Adipose tissue (tissue), 3 donors: ENCODE results near the gene PTPRO. TPM values are rescaled to one million over a fixed set of nuclear protein-coding genes. Genes with fewer than 3 reads are reported as not detected.

Source experiments
- H3K27ac ChIP-seq: one replicate; pipeline ENCODE4 v1.5.1; 2013; ENCODE audit warnings: low read depth, low read length
- WGBS, 3 donors: extraction: QIAGEN DNeasy Blood & Tissue Kit; methylation state at CpG; one replicate each; pipeline ENCODE4 v1.1.7; 2013; 5-methylcytosine and 5-hydroxymethylcytosine counted together
- polyA plus RNA-seq, 3 donors: library from polyadenylated mRNA; stranded (reverse); fragments of 200-250 nt; gene quantifications; one replicate each; pipeline ENCODE4 v1.2.3, GENCODE V29; 2013
- donor health status: healthy with polysubstance abuse.
- donor health status: Bipolar disorder and iron deficiency.
- donor health status: healthy.

Gene PTPRO
- polyA plus RNA-seq, 3 donors: 0.31 to 0.98 (median 0.45) TPM

DNA sequence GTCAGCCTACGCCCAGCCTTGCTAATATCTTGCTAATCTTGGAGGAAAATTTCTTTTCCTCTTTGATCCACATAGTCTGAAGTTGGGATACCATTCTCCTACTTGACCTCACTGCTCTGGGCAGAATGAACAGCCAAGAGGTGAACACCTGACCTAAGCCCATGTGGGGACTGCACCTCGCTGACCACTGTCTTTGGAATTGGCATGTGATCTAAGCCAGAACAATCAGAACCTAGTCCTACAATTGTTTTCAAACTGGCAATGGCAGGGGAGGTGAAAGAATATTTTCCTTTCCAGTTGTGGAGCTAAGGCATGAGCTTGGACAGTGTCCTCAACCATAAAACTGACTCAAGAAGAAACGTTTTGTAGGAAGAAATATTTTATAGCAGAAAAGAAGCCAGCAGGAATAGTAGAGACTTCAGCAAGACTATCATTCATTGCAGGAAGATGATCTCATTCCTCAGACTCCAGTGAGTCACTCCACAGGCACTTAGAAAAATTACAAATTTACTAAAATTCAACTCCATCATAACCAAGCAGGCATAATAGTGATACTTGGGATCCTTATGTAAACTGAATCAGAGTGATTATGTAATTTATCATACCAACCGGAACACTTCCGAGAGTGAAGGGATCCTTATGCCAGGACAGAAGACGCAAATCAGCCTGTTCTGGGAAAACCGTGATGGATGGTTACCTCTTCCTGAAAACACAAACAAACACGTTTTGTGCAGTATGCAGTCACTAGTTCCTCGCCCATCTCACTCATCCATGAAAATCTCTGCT lies 14.7 kb downstream of the PTPRO start:
- no peak overlapping the region for H3K27ac ChIP-seq
- 55 to 67% (median 55%) methylated on average over 9 of the region's 9 CpGs for WGBS, 3 donors

DNA sequence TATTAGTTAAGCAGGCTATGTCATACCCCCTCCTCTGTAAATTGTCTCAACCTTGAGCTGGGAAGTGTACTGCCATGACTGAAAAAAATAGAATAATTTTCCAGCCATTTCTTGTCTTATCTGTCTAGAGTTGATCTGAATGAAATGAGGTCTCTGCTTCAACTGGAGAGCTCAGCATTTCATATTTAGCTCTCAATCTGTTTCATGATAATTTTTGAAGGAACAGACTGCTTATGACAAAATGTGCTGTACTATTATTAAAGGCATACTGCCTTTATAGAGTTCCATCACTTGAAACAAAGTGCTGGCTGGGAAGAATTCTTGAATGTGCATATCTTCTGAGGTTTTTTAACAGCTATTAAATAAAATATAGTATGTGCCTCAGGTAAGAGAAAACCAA lies 19.1 kb downstream of the PTPRO start:
- H3K27ac ChIP-seq: no peak overlapping the region

DNA sequence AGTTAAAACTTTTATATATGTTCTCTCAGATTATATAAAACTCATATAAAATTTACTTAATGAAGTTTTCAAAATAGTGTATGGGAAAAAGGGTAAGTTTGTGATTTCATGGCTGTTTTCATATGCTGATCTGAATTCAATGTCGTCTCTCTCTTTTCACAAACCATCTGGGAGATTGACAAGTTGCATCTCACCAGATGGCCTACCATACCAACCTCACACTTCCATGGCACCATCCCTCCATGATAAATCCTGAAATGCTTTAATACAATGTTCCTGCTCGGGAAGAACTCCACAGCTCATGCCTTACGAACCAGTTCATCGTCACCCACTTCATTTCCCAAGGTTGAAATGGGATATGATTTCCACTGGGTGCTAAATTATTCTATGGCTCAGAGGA lies 22.3 kb downstream of the PTPRO start:
- H3K27ac ChIP-seq: no peak overlapping the region
- WGBS, 3 donors: 86 to 91% (median 87%) methylated on average over 4 of the region's 4 CpGs

DNA sequence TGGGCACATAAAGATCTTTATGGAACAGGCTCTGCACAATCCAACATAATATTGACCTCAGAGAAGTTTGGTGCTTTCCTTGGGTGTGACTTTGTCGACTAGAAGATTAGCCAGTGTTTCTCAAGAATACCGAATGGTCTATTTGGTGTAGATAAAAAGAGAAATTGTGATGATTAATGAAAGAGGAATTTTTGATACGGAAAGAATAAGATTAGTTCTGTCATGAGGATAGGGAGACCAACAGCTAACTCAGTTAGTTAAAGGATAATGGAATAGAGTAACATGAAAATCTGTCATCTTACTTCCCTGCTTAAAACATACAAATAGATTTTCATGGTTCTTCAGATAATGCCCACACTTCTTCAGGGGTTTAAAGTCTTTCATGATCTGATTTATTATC lies 24.2 kb downstream of the PTPRO start:
- H3K27ac ChIP-seq: no peak overlapping the region
- WGBS, 3 donors: 52 to 78% (median 74%) methylated on average over 3 of the region's 3 CpGs

DNA sequence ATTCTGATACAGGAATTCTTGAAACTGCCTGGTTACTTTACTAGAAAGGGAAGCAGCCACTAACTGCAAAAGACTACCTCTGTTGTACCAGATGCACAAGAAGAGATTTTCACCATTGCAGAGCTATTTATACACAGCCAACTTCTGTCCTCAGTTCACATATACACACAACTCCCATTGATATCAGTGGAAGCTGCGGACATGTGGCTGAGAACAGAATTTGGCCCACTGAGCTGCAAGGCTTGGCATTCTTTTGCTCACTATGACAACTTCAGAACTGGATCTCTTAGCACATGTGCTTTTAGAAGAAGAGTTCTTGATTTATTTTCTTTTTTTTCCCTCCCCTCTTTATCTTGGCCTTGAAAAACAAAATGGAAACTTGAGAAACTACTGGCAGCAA lies 28.3 kb downstream of the PTPRO start:
- 54 to 68% (median 55%) methylated on average over 1 of the region's 1 CpG for whole genome bisulfite sequencing, 3 donors
- no peak overlapping the region for H3K27ac ChIP-seq

DNA sequence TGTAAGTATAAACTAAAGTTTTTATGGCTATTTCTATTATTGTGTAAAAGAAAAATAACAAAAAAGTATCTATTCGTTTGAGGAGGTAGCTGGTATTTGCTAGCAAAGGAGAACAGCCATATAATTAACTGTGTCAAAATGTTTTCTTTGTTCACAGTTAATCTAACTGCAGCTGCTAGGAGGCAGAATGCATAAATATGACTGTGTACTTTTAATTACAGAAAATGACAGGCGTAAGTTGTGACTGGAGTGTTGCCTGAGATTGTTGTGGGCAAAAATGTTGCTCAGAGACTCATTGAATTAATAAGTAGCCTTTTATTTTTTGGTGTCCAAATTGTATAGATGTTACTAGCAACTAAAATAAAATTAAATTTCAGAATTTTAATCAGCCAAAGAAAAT lies 33.5 kb downstream of the PTPRO start:
- H3K27ac ChIP-seq: no peak overlapping the region
- WGBS, 3 donors: 61 to 87% (median 85%) methylated on average over 2 of the region's 2 CpGs

DNA sequence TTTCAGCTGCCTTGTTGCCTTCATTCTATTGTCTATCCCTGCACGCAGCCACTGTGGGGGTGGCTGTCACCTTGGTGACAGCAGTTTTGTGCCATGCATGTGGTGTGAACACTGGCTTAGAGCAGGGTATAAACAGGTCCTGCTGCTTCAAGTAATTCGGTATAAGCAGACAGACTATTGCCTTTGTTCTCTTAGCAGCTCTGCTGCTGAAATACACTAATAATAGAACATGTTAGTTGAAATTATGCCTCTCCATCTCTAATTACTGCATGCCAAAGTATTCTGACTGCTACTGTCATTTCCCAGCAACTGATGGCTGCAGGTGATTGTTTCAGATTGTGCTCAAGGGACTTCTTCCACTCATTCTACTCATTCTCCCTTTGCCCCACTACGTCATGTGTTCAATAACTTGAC lies 34.6 kb downstream of the PTPRO start:
- H3K27ac ChIP-seq: no peak overlapping the region

DNA sequence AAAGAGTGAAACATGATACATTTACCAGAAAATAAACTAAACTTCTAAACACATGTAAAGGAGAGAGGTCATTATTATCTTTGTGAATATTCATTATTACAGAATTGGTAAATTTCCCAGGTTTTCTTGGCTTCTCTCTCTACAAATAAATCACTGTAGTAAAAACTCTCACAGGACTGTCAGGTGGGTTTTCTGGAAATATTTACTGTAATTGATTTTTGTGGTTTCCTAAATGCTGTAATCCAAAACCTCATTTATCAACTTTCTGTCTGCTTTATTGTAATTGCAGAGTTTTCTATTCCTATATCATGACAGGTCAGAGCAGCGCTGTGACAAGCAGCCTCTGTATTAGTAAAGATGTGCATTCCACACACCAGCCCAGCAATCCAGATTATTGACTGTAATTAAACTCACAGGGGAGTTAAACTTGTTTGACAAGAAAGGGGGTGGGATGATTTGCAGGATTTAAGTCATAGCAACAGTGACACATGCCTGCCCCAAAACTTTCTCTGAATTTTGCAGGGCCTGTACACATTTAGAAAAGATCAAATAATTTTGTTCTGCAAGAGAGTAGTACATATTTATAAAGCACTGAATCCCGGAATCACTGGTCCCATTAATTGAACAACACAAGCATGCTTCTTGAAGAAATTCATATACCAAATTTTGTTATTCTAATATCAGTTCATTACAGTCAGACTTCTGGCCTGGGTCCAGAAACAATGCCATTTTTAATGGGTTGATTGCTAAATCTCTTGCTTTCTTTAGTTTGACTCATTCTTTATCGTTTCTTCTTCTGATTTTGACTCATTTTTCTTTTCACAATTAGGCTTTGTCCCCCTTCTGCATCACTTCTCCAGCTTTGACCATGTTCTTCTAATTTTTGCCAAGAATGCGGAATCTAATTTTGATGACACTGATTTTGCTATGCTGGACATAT lies 42.2 kb downstream of the PTPRO start:
- WGBS, 3 donors: 39 to 60% (median 59%) methylated on average over 4 of the region's 4 CpGs
- no peak overlapping the region for H3K27ac ChIP-seq

More for the DNA sequence above, 34.6 kb downstream of the PTPRO start:
- WGBS, 3 donors: 58 to 81% (median 79%) methylated on average over 3 of the region's 3 CpGs

DNA sequence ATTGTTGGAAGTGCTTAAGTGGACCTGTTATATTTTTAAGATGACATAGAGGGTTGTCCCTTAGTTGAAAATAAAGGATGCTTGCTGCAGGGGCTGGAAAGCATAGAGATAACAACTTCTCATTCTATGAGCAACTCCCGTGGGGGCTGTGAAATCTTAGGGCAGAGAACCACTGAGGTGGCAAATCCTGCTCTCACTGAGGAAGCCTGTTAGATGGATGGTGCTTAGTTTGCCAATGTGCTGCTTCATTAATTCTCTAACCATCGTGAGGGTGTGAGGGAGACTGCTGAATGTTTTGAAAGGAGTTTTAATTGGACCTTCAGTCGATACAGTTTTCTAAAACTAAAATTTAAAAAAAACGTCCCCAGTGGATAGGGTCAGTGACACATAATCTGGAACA lies 46.5 kb downstream of the PTPRO start:
- 63 to 65% (median 64%) methylated on average over 4 of the region's 4 CpGs for WGBS, 3 donors
- H3K27ac ChIP-seq: no peak overlapping the region

DNA sequence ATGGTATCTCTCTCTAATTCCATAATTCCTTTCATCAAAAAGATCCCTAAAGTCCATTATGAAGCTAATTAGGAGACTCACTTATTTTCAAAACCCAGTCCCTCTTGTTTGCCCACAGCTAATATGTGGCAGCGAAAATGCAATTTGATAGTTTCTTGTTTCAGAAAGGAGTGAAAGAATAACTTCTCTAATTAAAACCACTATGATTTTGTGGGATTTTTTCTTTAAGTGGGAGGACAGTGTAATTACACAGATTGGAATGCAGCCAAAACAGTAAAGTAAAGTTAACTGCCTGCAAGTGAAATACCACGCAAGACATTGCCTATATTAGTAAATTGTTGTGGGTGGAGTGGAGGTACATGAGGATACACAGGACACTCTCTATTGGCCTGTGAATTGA lies 50.0 kb downstream of the PTPRO start:
- 81 to 85% (median 81%) methylated on average over 2 of the region's 2 CpGs for WGBS, 3 donors

DNA sequence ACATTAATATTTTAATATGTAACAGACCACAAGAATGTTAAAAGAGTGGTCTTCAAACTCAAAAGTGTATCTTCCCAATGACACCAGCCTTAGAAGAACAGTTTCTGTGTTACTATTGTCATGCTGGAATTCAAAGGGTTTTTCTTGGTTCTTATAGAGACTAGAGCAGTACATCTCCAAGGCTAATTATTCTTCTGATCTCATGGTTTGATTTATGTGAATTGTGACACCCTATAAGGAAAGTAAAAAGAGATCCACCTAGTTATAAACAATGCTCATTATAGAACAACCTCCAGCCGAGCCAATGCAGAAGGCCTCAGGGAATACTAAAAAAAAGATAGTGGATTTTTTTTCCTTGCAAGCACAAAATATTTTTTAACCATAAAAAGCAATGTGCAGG lies 65.5 kb downstream of the PTPRO start:
- H3K27ac ChIP-seq: no peak overlapping the region
- 22 to 45% (median 41%) methylated on average over 1 of the region's 1 CpG for WGBS, 3 donors

More for the DNA sequence above, 50.0 kb downstream of the PTPRO start:
- H3K27ac ChIP-seq: no peak overlapping the region

DNA sequence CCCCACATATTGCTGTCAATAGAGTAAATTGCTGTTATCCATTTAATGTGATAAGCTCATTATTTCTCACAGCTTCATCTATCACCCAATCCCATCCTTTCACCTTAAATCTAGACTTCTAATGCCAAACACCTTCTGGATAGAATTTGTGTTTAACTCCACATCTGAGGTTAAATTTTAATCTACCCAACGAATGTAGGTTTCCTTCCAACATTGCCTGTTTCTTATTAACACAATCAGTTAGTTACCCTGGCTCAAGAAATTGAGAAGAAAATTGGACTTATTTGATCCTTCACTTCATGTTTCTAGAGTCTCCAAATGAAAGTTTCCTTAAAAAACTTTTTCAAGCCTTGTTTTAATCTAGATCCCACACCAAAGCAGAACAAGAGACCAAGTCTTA lies 67.3 kb downstream of the PTPRO start:
- H3K27ac ChIP-seq: no peak overlapping the region
- WGBS, 3 donors: 17 to 66% (median 46%) methylated on average over 1 of the region's 1 CpG

DNA sequence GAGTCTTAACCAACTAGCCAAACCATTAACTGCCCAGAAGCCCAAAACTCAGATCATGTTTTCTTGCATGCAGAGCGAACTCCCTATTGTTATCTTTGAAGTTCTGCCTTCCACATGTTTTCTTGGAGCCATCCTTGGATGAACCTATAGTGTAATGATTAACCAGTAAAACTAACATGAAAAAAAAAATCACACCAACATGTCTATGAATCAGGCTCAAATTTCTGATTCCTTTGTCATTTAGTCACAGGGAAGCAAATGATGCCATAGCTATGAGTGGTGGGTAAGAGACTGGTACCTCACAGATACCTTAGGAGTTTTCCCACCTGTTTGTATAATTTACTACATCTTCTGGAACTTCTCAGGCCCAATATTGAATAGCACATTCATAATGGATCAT lies 70.7 kb downstream of the PTPRO start:
- 69 to 94% (median 85%) methylated on average over 1 of the region's 1 CpG for WGBS, 3 donors
- H3K27ac ChIP-seq: no peak overlapping the region

DNA sequence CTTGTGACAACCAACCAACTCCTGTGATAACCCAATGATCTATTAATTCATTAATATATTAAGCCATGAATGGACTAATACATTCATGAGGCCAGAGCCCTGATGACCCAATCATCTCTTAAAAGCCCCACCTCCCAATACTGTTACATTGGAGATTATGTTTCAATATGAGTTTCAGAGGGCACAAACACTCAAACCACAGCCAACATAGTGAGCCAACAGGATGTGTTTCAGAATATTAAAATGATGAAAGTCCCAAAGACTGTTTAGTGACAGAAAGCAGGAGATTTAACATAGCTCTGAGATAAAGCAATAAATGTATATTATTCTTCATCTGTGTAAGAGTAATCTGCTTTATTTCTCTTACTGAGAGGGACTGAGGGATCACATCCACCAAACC lies 71.7 kb downstream of the PTPRO start:
- H3K27ac ChIP-seq: no peak overlapping the region

DNA sequence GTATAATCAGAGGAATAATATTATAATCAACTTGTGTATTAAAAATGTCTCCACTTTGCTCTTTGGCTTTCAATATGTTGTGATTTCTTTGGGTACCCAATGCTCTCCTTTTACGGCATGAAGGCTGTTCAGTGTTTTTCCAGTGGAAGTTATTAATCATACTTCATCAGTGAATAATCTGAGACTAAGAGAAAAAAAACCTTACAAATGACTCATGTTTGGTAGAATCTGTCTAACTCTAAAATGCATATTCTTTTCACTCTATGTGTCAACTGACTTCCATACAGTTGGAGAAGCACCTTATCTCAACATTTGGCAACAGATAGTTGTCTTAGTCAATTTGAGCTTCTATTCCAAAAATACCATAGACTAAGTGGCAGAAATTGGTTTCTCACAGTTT lies 82.2 kb downstream of the PTPRO start:
- H3K27ac ChIP-seq: no peak overlapping the region
- WGBS, 3 donors: 0% methylated on average over 1 of the region's 1 CpG

DNA sequence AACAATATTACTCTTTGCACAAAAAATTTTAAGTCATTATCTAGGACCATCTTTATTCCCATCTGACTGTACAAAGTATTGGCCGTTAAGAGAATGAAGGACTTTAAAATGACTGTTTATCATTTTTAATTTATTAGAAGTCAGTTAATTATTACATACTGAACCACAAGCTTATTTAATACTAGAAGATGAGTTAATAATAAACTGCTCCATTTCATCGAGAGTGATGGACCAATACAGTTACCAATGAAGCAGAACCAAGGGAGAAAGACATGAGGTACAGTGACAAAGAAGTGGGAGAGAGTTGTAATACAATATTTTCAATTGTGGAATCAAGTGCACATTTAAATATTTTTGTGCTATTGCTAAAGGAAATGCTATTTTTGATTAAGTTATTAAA lies 83.3 kb downstream of the PTPRO start:
- WGBS, 3 donors: 77 to 91% (median 91%) methylated on average over 2 of the region's 2 CpGs
- H3K27ac ChIP-seq: no peak overlapping the region

DNA sequence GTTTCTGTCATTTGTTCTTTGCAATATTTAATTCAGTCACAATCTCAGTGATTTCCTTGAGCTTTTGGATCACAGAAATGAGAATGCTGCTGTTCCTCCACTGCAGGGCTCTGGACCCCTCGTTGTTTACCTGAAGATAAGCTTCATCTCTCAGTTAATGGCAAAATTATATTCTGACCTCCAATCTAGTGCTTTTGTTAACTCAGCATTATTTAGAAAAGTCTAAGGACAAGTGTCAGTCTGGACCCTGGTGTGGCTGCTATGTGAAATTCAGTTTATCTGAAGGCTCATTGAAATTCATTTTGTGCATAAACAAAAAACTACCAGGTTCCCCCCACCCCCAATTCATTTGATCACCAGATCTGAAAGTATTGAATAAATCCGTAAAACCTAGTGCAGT lies 84.7 kb downstream of the PTPRO start:
- WGBS, 3 donors: 64 to 86% (median 75%) methylated on average over 2 of the region's 2 CpGs
- H3K27ac ChIP-seq: no peak overlapping the region

DNA sequence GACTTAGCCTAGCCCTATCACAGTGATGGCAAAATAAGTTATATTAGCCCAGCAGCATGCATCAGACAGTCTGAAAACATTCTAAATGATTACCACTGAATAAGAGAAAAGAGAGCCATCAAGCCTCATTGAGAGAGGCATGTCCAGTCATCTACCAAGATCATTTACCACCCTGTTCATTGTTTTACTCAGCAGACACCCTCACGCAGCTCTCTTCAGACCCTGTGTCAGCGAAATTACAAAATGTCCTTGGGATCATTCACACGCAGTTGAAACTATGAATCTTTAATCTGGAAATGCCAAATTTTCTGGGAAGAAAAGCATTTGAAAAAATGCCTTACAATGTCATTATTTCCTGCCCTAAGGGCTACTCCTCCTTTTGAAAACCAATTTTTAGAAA lies 89.5 kb downstream of the PTPRO start:
- 56 to 71% (median 69%) methylated on average over 3 of the region's 3 CpGs for WGBS, 3 donors
- H3K27ac ChIP-seq: no peak overlapping the region

DNA sequence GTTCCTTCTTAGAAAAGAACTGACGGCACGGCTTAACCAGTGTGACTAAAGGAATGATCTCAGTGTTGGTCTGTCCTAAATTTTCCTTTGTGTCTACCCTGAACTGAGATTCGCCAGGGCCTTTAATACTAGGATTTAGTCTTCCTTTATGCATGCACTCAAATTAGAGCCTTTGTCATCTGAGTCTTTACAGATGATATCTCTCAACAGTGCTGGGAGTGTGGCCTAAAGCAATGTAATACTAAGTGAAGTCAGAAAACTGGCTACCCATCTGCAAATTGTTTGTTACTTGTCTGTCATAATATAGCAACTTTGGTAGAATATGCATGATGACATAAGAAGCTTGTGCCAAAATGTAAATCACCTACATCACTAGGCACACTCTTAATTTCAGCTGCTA lies 95.4 kb downstream of the PTPRO start:
- 72 to 88% (median 87%) methylated on average over 3 of the region's 3 CpGs for WGBS, 3 donors
- H3K27ac ChIP-seq: no peak overlapping the region

DNA sequence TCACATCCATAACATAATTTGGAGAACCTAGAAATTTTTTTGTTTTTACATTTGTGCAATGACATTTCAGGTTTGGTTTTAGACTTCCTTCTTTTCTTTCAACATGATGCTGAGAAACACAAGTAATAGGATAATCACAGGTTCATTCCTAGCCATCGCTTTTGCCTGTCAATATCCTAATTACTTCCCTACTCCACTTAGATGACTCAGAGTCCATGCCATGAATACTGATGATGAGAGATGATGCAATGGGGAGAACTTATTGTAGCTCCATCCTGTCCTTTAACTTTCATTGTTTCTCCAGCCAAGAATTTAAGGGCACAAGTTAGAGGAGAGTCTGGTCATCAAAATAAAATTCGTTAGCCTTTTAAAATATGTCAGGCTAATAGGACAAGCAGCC lies 101.3 kb downstream of the PTPRO start:
- 56 to 62% (median 57%) methylated on average over 2 of the region's 2 CpGs for WGBS, 3 donors
- H3K27ac ChIP-seq: no peak overlapping the region
